Measurements from ENCODE around the gene OR8H2.
"Not testable (repeated sequence)": the region's sequence is repeated elsewhere in the genome, so short reads cannot be mapped to it uniquely, and the experiment has no call there.

Gene OR8H2, protein sequence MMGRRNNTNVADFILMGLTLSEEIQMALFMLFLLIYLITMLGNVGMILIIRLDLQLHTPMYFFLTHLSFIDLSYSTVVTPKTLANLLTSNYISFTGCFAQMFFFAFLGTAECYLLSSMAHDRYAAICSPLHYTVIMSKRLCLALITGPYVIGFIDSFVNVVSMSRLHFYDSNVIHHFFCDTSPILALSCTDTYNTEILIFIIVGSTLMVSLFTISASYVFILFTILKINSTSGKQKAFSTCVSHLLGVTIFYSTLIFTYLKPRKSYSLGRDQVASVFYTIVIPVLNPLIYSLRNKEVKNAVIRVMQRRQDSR

DNA sequence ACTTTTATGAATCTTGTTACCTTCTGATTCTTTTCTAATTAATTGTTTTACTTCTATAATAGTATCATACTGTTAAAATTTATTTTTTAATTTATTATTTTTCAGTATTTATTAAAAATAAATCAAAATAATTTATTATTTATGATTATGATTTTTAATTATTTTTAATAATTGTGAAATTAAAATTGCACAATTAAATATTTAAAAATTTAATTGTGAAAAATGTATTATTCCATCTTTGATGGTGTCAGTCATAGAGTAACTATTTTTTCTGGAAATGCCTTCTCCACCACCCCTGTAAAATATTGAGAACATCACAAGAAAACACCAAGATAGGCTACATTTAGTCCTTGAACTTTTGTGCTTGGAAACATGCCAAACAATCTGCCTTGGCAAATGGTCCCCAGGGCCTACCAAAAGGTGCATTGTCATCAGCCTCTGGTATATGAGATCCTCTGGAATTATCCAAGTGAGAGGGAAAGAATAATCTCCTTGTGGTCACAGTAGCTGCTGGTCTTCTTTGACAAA lies at the start of gene OR8H2:
Gene OR8H2, plus strand, starts transcription at position 478 of the 528 bp plus-strand sequence. CDS start 1,356 bp downstream, outside the sequence.
- no peak for TF ChIP-seq CTCF (IDR thresholded peaks at IDR 0.05; ENCODE audit: low read depth, low read length)
- no peak for DNase-seq (ENCODE audit: extremely low read depth, low read depth)

- DNase-seq (ENCODE audit: extremely low read depth, low read depth), result not testable (repeated sequence)
These were observed 47.1 kb upstream of the OR8H2 start for GRCh38 chr11:56056366-56056765.

DNA sequence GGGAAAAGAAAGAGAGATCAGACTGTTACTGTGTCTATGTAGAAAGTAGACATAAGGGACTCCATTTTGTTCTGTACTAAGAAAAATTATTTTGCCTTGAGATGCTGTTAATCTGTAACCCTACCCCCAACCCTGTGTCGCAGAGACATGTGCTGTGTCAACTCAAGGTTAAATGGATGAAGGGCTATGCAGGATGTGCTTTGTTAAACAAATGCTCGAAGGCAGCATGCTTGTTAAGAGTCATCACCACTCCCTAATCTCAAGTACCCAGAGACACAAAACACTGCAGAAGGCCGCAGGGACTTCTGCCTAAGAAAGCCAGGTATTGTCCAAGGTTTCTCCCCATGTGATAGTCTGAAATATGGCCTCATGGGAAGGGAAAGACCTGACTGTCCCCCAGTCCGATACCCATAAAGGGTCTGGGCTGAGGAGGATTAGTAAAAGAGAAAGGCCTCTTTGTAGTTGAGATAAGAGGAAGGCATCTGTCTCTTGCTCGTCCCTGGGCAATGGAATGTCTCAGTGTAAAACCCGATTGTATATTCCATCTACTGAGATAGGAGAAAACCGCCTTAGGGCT lies 45.7 kb upstream of the OR8H2 start:
- DNase-seq (ENCODE audit: extremely low read depth, low read depth), result not testable (repeated sequence)

- DNase-seq (ENCODE audit: extremely low read depth, low read depth), result not testable (repeated sequence)
These were observed 45.2 kb upstream of the OR8H2 start for GRCh38 chr11:56058260-56058780.

- no peak for DNase-seq (ENCODE audit: extremely low read depth, low read depth)
- TF ChIP-seq CTCF (IDR thresholded peaks at IDR 0.05; ENCODE audit: low read depth, low read length), result no peak
These were observed 36.5 kb upstream of the OR8H2 start for GRCh38 chr11:56066980-56067379.

GRCh38 chr11:56089697-56090096 lies 13.8 kb upstream of the OR8H2 start:
- no peak for TF ChIP-seq CTCF (IDR thresholded peaks at IDR 0.05; ENCODE audit: low read depth, low read length)
- DNase-seq (ENCODE audit: extremely low read depth, low read depth), result no peak

DNA sequence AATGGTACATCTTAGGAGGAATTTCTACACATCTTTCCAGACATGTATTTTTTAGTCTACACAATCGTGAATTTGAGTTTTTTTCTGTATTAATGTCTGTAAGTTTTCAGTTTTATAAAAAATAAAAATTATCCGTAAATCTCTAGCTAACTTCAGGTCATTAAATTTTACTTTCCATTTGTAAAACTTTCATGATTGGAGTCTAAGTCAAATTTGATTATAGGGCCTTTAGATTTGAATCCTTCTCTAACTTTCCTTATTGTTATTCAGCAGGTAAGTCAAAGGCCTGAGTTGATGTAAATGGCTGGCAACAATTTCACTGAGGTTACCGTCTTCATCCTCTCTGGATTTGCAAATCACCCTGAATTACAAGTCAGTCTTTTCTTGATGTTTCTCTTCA lies 10.5 kb upstream of the OR8H2 start, which contains the start of gene OR8I2:
Gene OR8I2, plus strand, starts transcription at position 301 of the 400 bp plus-strand sequence. Its CDS starts 0 bp downstream, at position 301.
- no peak for TF ChIP-seq CTCF (IDR thresholded peaks at IDR 0.05; ENCODE audit: low read depth, low read length)
- no peak for DNase-seq (ENCODE audit: extremely low read depth, low read depth)

DNA sequence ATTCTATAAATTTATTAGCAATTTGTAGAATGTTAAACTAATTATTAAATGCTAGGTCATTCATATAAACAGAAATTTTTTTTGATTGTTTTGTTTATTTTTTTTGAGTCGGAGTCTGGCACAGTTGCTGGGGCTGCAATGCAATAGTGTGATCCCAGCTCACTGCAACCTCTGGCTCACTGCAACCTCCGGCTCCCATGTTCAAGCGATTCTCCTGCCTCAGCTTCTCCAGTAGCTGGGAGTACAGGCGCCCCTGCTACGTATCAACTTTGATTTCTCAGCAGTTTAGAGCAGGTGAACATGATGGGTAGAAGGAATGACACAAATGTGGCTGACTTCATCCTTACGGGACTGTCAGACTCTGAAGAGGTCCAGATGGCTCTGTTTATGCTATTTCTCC lies 18.6 kb downstream of the OR8H2 start, which contains the start of gene OR8H3:
Gene OR8H3, plus strand, starts transcription at position 301 of the 400 bp plus-strand sequence. Its CDS starts 0 bp downstream, at position 301.
- DNase-seq (ENCODE audit: extremely low read depth, low read depth), result no peak
- no peak for TF ChIP-seq CTCF (IDR thresholded peaks at IDR 0.05; ENCODE audit: low read depth, low read length)
